ENCODE results near the gene SLC35D3.

Gene SLC35D3

GRCh38 chr6:136890986-136891385 lies 31.1 kb upstream of the SLC35D3 start:
- H3K36me3 ChIP-seq (ENCODE audit: control insufficient read depth in 1 of 2, insufficient read depth in 2 of 2, low read length in 2 of 2), result no peaks in the 10 kb centered on the region

GRCh38 chr6:136893187-136893586 lies 28.9 kb upstream of the SLC35D3 start:
- Histone ChIP-seq H2BK120ac (ENCODE audit: insufficient read depth, low read length, poor library complexity) (no peak overlapping the region), H3K18ac (ENCODE audit: low read length) (no peak overlapping the region), H3K9ac (ENCODE audit: low read length) (no peak overlapping the region), H3K4me3 (ENCODE audit: low read depth, low read length) (no peak overlapping the region), H3K4ac (ENCODE audit: low read depth, low read length) (no peak overlapping the region), H3K4me2 (ENCODE audit: low read length) (no peak overlapping the region), H3K23ac (ENCODE audit: low read length) (no peak overlapping the region), H3K79me1 (ENCODE audit: low read length) (no peaks in the 10 kb centered on the region), H3K36me3 (ENCODE audit: control insufficient read depth in 1 of 2, insufficient read depth in 2 of 2, low read length in 2 of 2) (no peaks in the 10 kb centered on the region), H3K4me1 (ENCODE audit: control insufficient read depth in 1 of 2, insufficient read depth in 2 of 2, low read length in 2 of 2) (peaks cover 0 to 4% of the 10 kb centered on the region in 2 experiments), H4K12ac (ENCODE audit: low read depth, low read length) (no peak overlapping the region), H3K79me2 (ENCODE audit: control insufficient read depth, insufficient read depth, low read length, poor library complexity) (no peaks in the 10 kb centered on the region), H3K9me3 (ENCODE audit: insufficient read depth, low read depth, low read length) (no peaks in the 10 kb centered on the region), H2AK5ac (ENCODE audit: low read length) (no peak overlapping the region), H2BK5ac (ENCODE audit: low read depth, low read length, poor library complexity) (no peak overlapping the region), H4K8ac (ENCODE audit: low read depth, low read length) (no peak overlapping the region), H4K91ac (ENCODE audit: low read depth, low read length) (no peak overlapping the region), H3K27ac (ENCODE audit: low read depth, low read length) (no peak overlapping the region), H2BK12ac (ENCODE audit: low read length) (no peak overlapping the region), H2AFZ (ENCODE audit: insufficient read depth, low read length, poor library complexity) (no peak overlapping the region), H3K27me3 (ENCODE audit: insufficient read depth, low read length) (no peaks in the 10 kb centered on the region), H3K14ac (ENCODE audit: low read length) (no peak overlapping the region)
- no peak for DNase-seq
- no CpG with 5 or more reads among the region's 5 CpGs for WGBS (ENCODE audit: extremely low coverage, insufficient coverage, insufficient read length)

More at GRCh38 chr6:136890986-136891385, 31.1 kb upstream of the SLC35D3 start:
- no peak overlapping the region for H3K18ac ChIP-seq (ENCODE audit: low read length)
- no peak overlapping the region for H3K9ac ChIP-seq (ENCODE audit: low read length)
- no peaks in the 10 kb centered on the region for H3K27me3 ChIP-seq (ENCODE audit: insufficient read depth, low read length)
- H3K14ac ChIP-seq (ENCODE audit: low read length), result no peak overlapping the region
- H4K8ac ChIP-seq (ENCODE audit: low read depth, low read length), result no peak overlapping the region
- H2BK120ac ChIP-seq (ENCODE audit: insufficient read depth, low read length, poor library complexity), result no peak overlapping the region
- no peak overlapping the region for H3K27ac ChIP-seq (ENCODE audit: low read depth, low read length)
- no peak overlapping the region for H2BK5ac ChIP-seq (ENCODE audit: low read depth, low read length, poor library complexity)
- H3K4me2 ChIP-seq (ENCODE audit: low read length), result no peak overlapping the region
- no peaks in the 10 kb centered on the region for H3K9me3 ChIP-seq (ENCODE audit: insufficient read depth, low read depth, low read length)
- H2AK5ac ChIP-seq (ENCODE audit: low read length), result no peak overlapping the region
- no peaks in the 10 kb centered on the region for H3K79me2 ChIP-seq (ENCODE audit: control insufficient read depth, insufficient read depth, low read length, poor library complexity)
- no peak overlapping the region for H4K91ac ChIP-seq (ENCODE audit: low read depth, low read length)
- no peak overlapping the region for H2AFZ ChIP-seq (ENCODE audit: insufficient read depth, low read length, poor library complexity)
- no peak for DNase-seq
- H3K79me1 ChIP-seq (ENCODE audit: low read length), result no peaks in the 10 kb centered on the region
- no peak overlapping the region for H3K4ac ChIP-seq (ENCODE audit: low read depth, low read length)
- H3K4me3 ChIP-seq (ENCODE audit: low read depth, low read length), result no peak overlapping the region
- H2BK12ac ChIP-seq (ENCODE audit: low read length), result no peak overlapping the region
- WGBS (ENCODE audit: extremely low coverage, insufficient coverage, insufficient read length), result no CpG with 5 or more reads among the region's 3 CpGs
- H4K12ac ChIP-seq (ENCODE audit: low read depth, low read length), result no peak overlapping the region
- peaks cover 0 to 4% of the 10 kb centered on the region in 2 experiments for H3K4me1 ChIP-seq (ENCODE audit: control insufficient read depth in 1 of 2, insufficient read depth in 2 of 2, low read length in 2 of 2)
- no peak overlapping the region for H3K23ac ChIP-seq (ENCODE audit: low read length)

- Histone ChIP-seq H3K27ac (ENCODE audit: low read depth, low read length) (no peak overlapping the region), H3K18ac (ENCODE audit: low read length) (no peak overlapping the region), H2BK5ac (ENCODE audit: low read depth, low read length, poor library complexity) (no peak overlapping the region), H3K14ac (ENCODE audit: low read length) (no peak overlapping the region), H3K79me2 (ENCODE audit: control insufficient read depth, insufficient read depth, low read length, poor library complexity) (no peaks in the 10 kb centered on the region), H2BK120ac (ENCODE audit: insufficient read depth, low read length, poor library complexity) (no peak overlapping the region), H3K4ac (ENCODE audit: low read depth, low read length) (no peak overlapping the region), H2AK5ac (ENCODE audit: low read length) (no peak overlapping the region), H3K4me2 (ENCODE audit: low read length) (no peak overlapping the region), H2AFZ (ENCODE audit: insufficient read depth, low read length, poor library complexity) (no peak overlapping the region), H3K9ac (ENCODE audit: low read length) (no peak overlapping the region), H3K9me3 (ENCODE audit: insufficient read depth, low read depth, low read length) (no peaks in the 10 kb centered on the region), H2BK12ac (ENCODE audit: low read length) (no peak overlapping the region), H3K4me1 (ENCODE audit: control insufficient read depth in 1 of 2, insufficient read depth in 2 of 2, low read length in 2 of 2) (peaks cover 0 to 4% of the 10 kb centered on the region in 2 experiments), H3K23ac (ENCODE audit: low read length) (no peak overlapping the region), H3K4me3 (ENCODE audit: low read depth, low read length) (no peak overlapping the region), H3K36me3 (ENCODE audit: control insufficient read depth in 1 of 2, insufficient read depth in 2 of 2, low read length in 2 of 2) (peaks cover 0 to 4% of the 10 kb centered on the region in 2 experiments), H4K12ac (ENCODE audit: low read depth, low read length) (no peak overlapping the region), H4K8ac (ENCODE audit: low read depth, low read length) (no peak overlapping the region), H3K27me3 (ENCODE audit: insufficient read depth, low read length) (no peaks in the 10 kb centered on the region), H4K91ac (ENCODE audit: low read depth, low read length) (no peak overlapping the region), H3K79me1 (ENCODE audit: low read length) (no peaks in the 10 kb centered on the region)
- no CpG with 5 or more reads among the region's 3 CpGs for WGBS (ENCODE audit: extremely low coverage, insufficient coverage, insufficient read length)
- DNase-seq, result no peak
Measured at GRCh38 chr6:136895901-136896300, 26.2 kb upstream of the SLC35D3 start.

GRCh38 chr6:136897071-136897470 lies 25.0 kb upstream of the SLC35D3 start:
- no peak for DNase-seq
- Histone ChIP-seq H3K27ac (ENCODE audit: low read depth, low read length) (no peak overlapping the region), H3K14ac (ENCODE audit: low read length) (no peak overlapping the region), H4K8ac (ENCODE audit: low read depth, low read length) (no peak overlapping the region), H3K23ac (ENCODE audit: low read length) (no peak overlapping the region), H2BK5ac (ENCODE audit: low read depth, low read length, poor library complexity) (no peak overlapping the region), H3K27me3 (ENCODE audit: insufficient read depth, low read length) (no peaks in the 10 kb centered on the region), H4K91ac (ENCODE audit: low read depth, low read length) (no peak overlapping the region), H3K9me3 (ENCODE audit: insufficient read depth, low read depth, low read length) (no peaks in the 10 kb centered on the region), H3K18ac (ENCODE audit: low read length) (no peak overlapping the region), H2BK12ac (ENCODE audit: low read length) (no peak overlapping the region), H2AFZ (ENCODE audit: insufficient read depth, low read length, poor library complexity) (no peak overlapping the region), H3K4ac (ENCODE audit: low read depth, low read length) (no peak overlapping the region), H4K12ac (ENCODE audit: low read depth, low read length) (no peak overlapping the region), H3K79me1 (ENCODE audit: low read length) (no peaks in the 10 kb centered on the region), H3K4me1 (ENCODE audit: control insufficient read depth in 1 of 2, insufficient read depth in 2 of 2, low read length in 2 of 2) (peaks cover 0 to 4% of the 10 kb centered on the region in 2 experiments), H3K9ac (ENCODE audit: low read length) (no peak overlapping the region), H3K79me2 (ENCODE audit: control insufficient read depth, insufficient read depth, low read length, poor library complexity) (no peaks in the 10 kb centered on the region), H2BK120ac (ENCODE audit: insufficient read depth, low read length, poor library complexity) (no peak overlapping the region), H3K36me3 (ENCODE audit: control insufficient read depth in 1 of 2, insufficient read depth in 2 of 2, low read length in 2 of 2) (peaks cover 0 to 4% of the 10 kb centered on the region in 2 experiments), H3K4me2 (ENCODE audit: low read length) (no peak overlapping the region), H2AK5ac (ENCODE audit: low read length) (no peak overlapping the region), H3K4me3 (ENCODE audit: low read depth, low read length) (no peak overlapping the region)
- no CpG with 5 or more reads among the region's 1 CpG for WGBS (ENCODE audit: extremely low coverage, insufficient coverage, insufficient read length)
